Mucosa of descending colon (tissue), 3 donors: Measurements from ENCODE around the gene MESP1. TPM values are rescaled to one million over a fixed set of nuclear protein-coding genes. Genes with fewer than 3 reads are reported as not detected.

Experiments used
- ATAC-seq: fragments of 200-7000 bp; cut with Tn5 transposase; one replicate; pipeline ENCODE4 v1.9.1; 2020; ENCODE audit warnings: mild to moderate bottlenecking, moderate library complexity
- DNase-seq, 3 donors: peaks; one replicate each; pipeline ENCODE4 v3.0.0-alpha.2; 2020
- H3K36me3 ChIP-seq: fragments of 200-600 bp; one replicate; pipeline ENCODE4 v1.8.0; 2021; ENCODE audit warnings: low read depth, mild to moderate bottlenecking
- H3K4me1 ChIP-seq: fragments of 200-600 bp; one replicate; pipeline ENCODE4 v1.8.0; 2021; ENCODE audit warnings: low read depth, mild to moderate bottlenecking
- H3K4me3 ChIP-seq: fragments of 200-600 bp; one replicate; pipeline ENCODE4 v1.8.0; 2021; ENCODE audit warnings: mild to moderate bottlenecking
- H3K9me3 ChIP-seq: fragments of 200-600 bp; one replicate; pipeline ENCODE4 v1.8.0; 2021; ENCODE audit warnings: mild to moderate bottlenecking
- CTCF ChIP-seq: fragments of 200-600 bp; IDR thresholded peaks from one replicate; pipeline ENCODE4 v1.8.0; 2022; ENCODE audit warnings: antibody characterized with exemption, mild to moderate bottlenecking
- intact Hi-C, 2 donors: fragments of 100-400 bp; cut with DNase I in 1 of 2; cut with micrococcal nuclease in 1 of 2; formaldehyde crosslinking; loops; one replicate each; pipeline versions ENCODE4 v1.11.0 to v1.11.1; 2022; cut with DNase I, micrococcal nuclease
- total RNA-seq, 3 donors: library from RNA; stranded (reverse); fragmentation: NEBNext Ultra II Directional in 2 of 3; extraction: Animal tissue kit (Norgen Biotek cat#: 25700) in 2 of 3; gene quantifications; one replicate each; pipeline versions ENCODE4 v1.2.1 to v1.2.4, GENCODE V29; 2021 to 2023
- donor health status: DM: no; HTN: no; CAD: no; lungs with moderate emphysema.
- donor health status: DM: no; HTN: no; CAD: no.
- donor health status: DM: no; HTN: yes; CAD: no.

The MESP1 gene
- total RNA-seq, 3 donors from 2014 or later, result 4.6 to 10.2 (median 8.5) TPM

- Histone ChIP-seq H3K36me3 (no peaks in the 10 kb centered on the region), H3K9me3 (no peaks in the 10 kb centered on the region), H3K4me3 (no peak overlapping the region), H3K4me1 (no peaks in the 10 kb centered on the region)
- TF ChIP-seq CTCF, result no peak
- DNase-seq (no peak), ATAC-seq (no peak)
- intact Hi-C loops, result no loop called here
Measured at GRCh38 chr15:89704411-89704810, 46.6 kb downstream of the MESP1 start.

Other genes with a start within 250 kb of the MESP1 start
- 1 to 10 TPM; 1.0 to 4.4 (median 1.6) TPM for gene TICRR, start 175.8 kb downstream of the MESP1 start, total RNA-seq
- gene KIF7, start 95.8 kb downstream of the MESP1 start, total RNA-seq, result 1 to 10 TPM; 1.6 to 9.4 (median 3.1) TPM
- 1 to 10 TPM in 2 of 3 donors, under 1 TPM in 1; 0.77 to 8.1 (median 5.2) TPM for gene PLIN1, start 71.9 kb downstream of the MESP1 start, total RNA-seq
- 10 to 100 TPM; 15.5 to 38.5 (median 16.7) TPM for gene PEX11A, start 60.5 kb downstream of the MESP1 start, total RNA-seq
- under 1 TPM in 1 of 3 donors, not detected in 2; 0.14 TPM for gene WDR93, start 60.4 kb downstream of the MESP1 start, total RNA-seq
- 1 to 10 TPM in 2 of 3 donors, under 1 TPM in 1; 0.79 to 4.7 (median 1.2) TPM for gene MESP2, start 25.1 kb upstream of the MESP1 start, total RNA-seq
- gene ANPEP, start 63.6 kb upstream of the MESP1 start, total RNA-seq, result 1,000 to 10,000 TPM in 1 of 3 donors, 100 to 1,000 TPM in 2; 270 to 1,014 (median 289) TPM
- gene AP3S2, start 142.7 kb upstream of the MESP1 start, total RNA-seq, result 10 to 100 TPM; 56.1 to 93.4 (median 65.1) TPM
- 10 to 100 TPM; 39.0 to 45.8 (median 43.0) TPM for gene ARPIN, start 161.7 kb upstream of the MESP1 start, total RNA-seq